ENCODE measurements around the gene DIP2B.

The DIP2B gene

GRCh38 chr12:50615907-50616296 is 111.1 kb downstream of the DIP2B start:
- TF ChIP-seq ZNF274 (IDR thresholded peaks at IDR 0.05; ENCODE audit: low read depth, low read length) (no peak), SUZ12 (IDR thresholded peaks at IDR 0.05; ENCODE audit: extremely low read depth, insufficient read depth, insufficient read length) (no peak), YY1 (IDR thresholded peaks at IDR 0.05; ENCODE audit: insufficient read depth, insufficient read length) (no peak)
- Histone ChIP-seq H3K9me3 (ENCODE audit: insufficient read depth, low read length) (no peaks in the 10 kb centered on the region), H3K27me3 (ENCODE audit: insufficient read depth, insufficient read length) (no peaks in the 10 kb centered on the region), H3K36me3 (ENCODE audit: insufficient read depth, insufficient read length, low read length) (no peaks in the 10 kb centered on the region), H3K9ac (ENCODE audit: insufficient read length, low read depth) (no peak overlapping the region), H3K4me3 (ENCODE audit: insufficient read length, low read depth) (no peak overlapping the region), H3K4me1 (ENCODE audit: insufficient read depth, insufficient read length) (no peaks in the 10 kb centered on the region)
- no peak for DNase-seq (ENCODE audit: low read depth, low spot score)

GRCh38 chr12:50617657-50618056 is 112.9 kb downstream of the DIP2B start:
- peaks cover 3% of the 10 kb centered on the region for H3K4me1 ChIP-seq (ENCODE audit: insufficient read depth, insufficient read length)
- TF ChIP-seq SUZ12 (IDR thresholded peaks at IDR 0.05; ENCODE audit: extremely low read depth, insufficient read depth, insufficient read length): no peak
- no peak for TF ChIP-seq YY1 (IDR thresholded peaks at IDR 0.05; ENCODE audit: insufficient read depth, insufficient read length)
- TF ChIP-seq ZNF274 (IDR thresholded peaks at IDR 0.05; ENCODE audit: low read depth, low read length): no peak

GRCh38 chr12:50618864-50619609 is 114.3 kb downstream of the DIP2B start:
- Histone ChIP-seq H3K4me1 (ENCODE audit: insufficient read depth, insufficient read length) (peaks cover 3% of the 10 kb centered on the region), H3K9me3 (ENCODE audit: insufficient read depth, low read length) (no peaks in the 10 kb centered on the region), H3K36me3 (ENCODE audit: insufficient read depth, insufficient read length, low read length) (no peaks in the 10 kb centered on the region), H3K9ac (ENCODE audit: insufficient read length, low read depth) (no peak overlapping the region), H3K27me3 (ENCODE audit: insufficient read depth, insufficient read length) (no peaks in the 10 kb centered on the region), H3K4me3 (ENCODE audit: insufficient read length, low read depth) (no peak overlapping the region)
- no peak for DNase-seq (ENCODE audit: low read depth, low spot score)
- no peak for TF ChIP-seq ZNF274 (IDR thresholded peaks at IDR 0.05; ENCODE audit: low read depth, low read length)
- TF ChIP-seq YY1 (IDR thresholded peaks at IDR 0.05; ENCODE audit: insufficient read depth, insufficient read length): no peak
- no peak for TF ChIP-seq SUZ12 (IDR thresholded peaks at IDR 0.05; ENCODE audit: extremely low read depth, insufficient read depth, insufficient read length)

More at GRCh38 chr12:50617657-50618056, 112.9 kb downstream of the DIP2B start:
- H3K9ac ChIP-seq (ENCODE audit: insufficient read length, low read depth): no peak overlapping the region
- H3K36me3 ChIP-seq (ENCODE audit: insufficient read depth, insufficient read length, low read length): no peaks in the 10 kb centered on the region
- no peak overlapping the region for H3K4me3 ChIP-seq (ENCODE audit: insufficient read length, low read depth)
- no peaks in the 10 kb centered on the region for H3K9me3 ChIP-seq (ENCODE audit: insufficient read depth, low read length)
- no peak for DNase-seq (ENCODE audit: low read depth, low spot score)
- no peaks in the 10 kb centered on the region for H3K27me3 ChIP-seq (ENCODE audit: insufficient read depth, insufficient read length)

GRCh38 chr12:50619610-50619958 is 114.8 kb downstream of the DIP2B start:
- peaks cover 3% of the 10 kb centered on the region for H3K4me1 ChIP-seq (ENCODE audit: insufficient read depth, insufficient read length)
- H3K27me3 ChIP-seq (ENCODE audit: insufficient read depth, insufficient read length): no peaks in the 10 kb centered on the region
- H3K36me3 ChIP-seq (ENCODE audit: insufficient read depth, insufficient read length, low read length): no peaks in the 10 kb centered on the region
- TF ChIP-seq YY1 (IDR thresholded peaks at IDR 0.05; ENCODE audit: insufficient read depth, insufficient read length) (no peak), ZNF274 (IDR thresholded peaks at IDR 0.05; ENCODE audit: low read depth, low read length) (no peak), SUZ12 (IDR thresholded peaks at IDR 0.05; ENCODE audit: extremely low read depth, insufficient read depth, insufficient read length) (no peak)
- no peaks in the 10 kb centered on the region for H3K9me3 ChIP-seq (ENCODE audit: insufficient read depth, low read length)
- no peak overlapping the region for H3K9ac ChIP-seq (ENCODE audit: insufficient read length, low read depth)
- H3K4me3 ChIP-seq (ENCODE audit: insufficient read length, low read depth): no peak overlapping the region
- DNase-seq (ENCODE audit: low read depth, low spot score): no peak

- peaks cover 3% of the 10 kb centered on the region for H3K4me1 ChIP-seq (ENCODE audit: insufficient read depth, insufficient read length)
- no peak for TF ChIP-seq ZNF274 (IDR thresholded peaks at IDR 0.05; ENCODE audit: low read depth, low read length)
- TF ChIP-seq YY1 (IDR thresholded peaks at IDR 0.05; ENCODE audit: insufficient read depth, insufficient read length): no peak
- TF ChIP-seq SUZ12 (IDR thresholded peaks at IDR 0.05; ENCODE audit: extremely low read depth, insufficient read depth, insufficient read length): no peak
Observed at GRCh38 chr12:50620109-50620977, 115.6 kb downstream of the DIP2B start.

GRCh38 chr12:50620978-50621360 is 116.2 kb downstream of the DIP2B start:
- Histone ChIP-seq H3K4me1 (ENCODE audit: insufficient read depth, insufficient read length) (peaks cover 3% of the 10 kb centered on the region), H3K27me3 (ENCODE audit: insufficient read depth, insufficient read length) (no peaks in the 10 kb centered on the region), H3K4me3 (ENCODE audit: insufficient read length, low read depth) (no peak overlapping the region), H3K9ac (ENCODE audit: insufficient read length, low read depth) (no peak overlapping the region), H3K9me3 (ENCODE audit: insufficient read depth, low read length) (no peaks in the 10 kb centered on the region), H3K36me3 (ENCODE audit: insufficient read depth, insufficient read length, low read length) (no peaks in the 10 kb centered on the region)
- no peak for DNase-seq (ENCODE audit: low read depth, low spot score)
- no peak for TF ChIP-seq ZNF274 (IDR thresholded peaks at IDR 0.05; ENCODE audit: low read depth, low read length)
- no peak for TF ChIP-seq SUZ12 (IDR thresholded peaks at IDR 0.05; ENCODE audit: extremely low read depth, insufficient read depth, insufficient read length)
- no peak for TF ChIP-seq YY1 (IDR thresholded peaks at IDR 0.05; ENCODE audit: insufficient read depth, insufficient read length)

More at GRCh38 chr12:50620109-50620977, 115.6 kb downstream of the DIP2B start:
- no peaks in the 10 kb centered on the region for H3K27me3 ChIP-seq (ENCODE audit: insufficient read depth, insufficient read length)
- peak; percentile 38 for DNase-seq (ENCODE audit: low read depth, low spot score)
- H3K9me3 ChIP-seq (ENCODE audit: insufficient read depth, low read length): no peaks in the 10 kb centered on the region
- H3K9ac ChIP-seq (ENCODE audit: insufficient read length, low read depth): no peak overlapping the region
- no peak overlapping the region for H3K4me3 ChIP-seq (ENCODE audit: insufficient read length, low read depth)
- no peaks in the 10 kb centered on the region for H3K36me3 ChIP-seq (ENCODE audit: insufficient read depth, insufficient read length, low read length)
